NK-92 (cell line): ENCODE measurements around the gene PTPRN2.

Experiments used
- DNase-seq: peaks from one replicate; lab custom pipeline; 2025; ENCODE audit not compliant: unreplicated experiment; lab: John Stamatoyannopoulos, UW

The PTPRN2 gene

GRCh38 chr7:158247758-158248487 is 339.7 kb downstream of the PTPRN2 start:
- no peak for DNase-seq

GRCh38 chr7:158246960-158247673 is 340.5 kb downstream of the PTPRN2 start:
- no peak for DNase-seq

- no peak for DNase-seq
Measured at GRCh38 chr7:158246272-158246959, 341.2 kb downstream of the PTPRN2 start.

- DNase-seq, result no peak
Measured at GRCh38 chr7:158245724-158246041, 341.9 kb downstream of the PTPRN2 start.

- DNase-seq, result no peak
Measured at GRCh38 chr7:158244873-158245723, 342.5 kb downstream of the PTPRN2 start.

- DNase-seq, result no peak
Measured at GRCh38 chr7:158244430-158244829, 343.2 kb downstream of the PTPRN2 start.

GRCh38 chr7:158241919-158242318 is 345.7 kb downstream of the PTPRN2 start:
- DNase-seq, result no peak

GRCh38 chr7:158240801-158241200 is 346.8 kb downstream of the PTPRN2 start:
- DNase-seq, result no peak

- no peak for DNase-seq
Measured at GRCh38 chr7:158239290-158239981, 348.2 kb downstream of the PTPRN2 start.

GRCh38 chr7:158238616-158239289 is 348.9 kb downstream of the PTPRN2 start:
- no peak for DNase-seq

- DNase-seq, result no peak
Measured at GRCh38 chr7:158237672-158238335, 349.8 kb downstream of the PTPRN2 start.

GRCh38 chr7:158236400-158236799 is 351.2 kb downstream of the PTPRN2 start:
- no peak for DNase-seq

GRCh38 chr7:158235862-158236261 is 351.8 kb downstream of the PTPRN2 start:
- no peak for DNase-seq

- DNase-seq, result no peak
Measured at GRCh38 chr7:158229945-158230344, 357.7 kb downstream of the PTPRN2 start.

GRCh38 chr7:158228986-158229385 is 358.6 kb downstream of the PTPRN2 start:
- no peak for DNase-seq

- no peak for DNase-seq
Measured at GRCh38 chr7:158228131-158228530, 359.5 kb downstream of the PTPRN2 start.

- no peak for DNase-seq
Measured at GRCh38 chr7:158227258-158227984, 360.2 kb downstream of the PTPRN2 start.

- no peak for DNase-seq
Measured at GRCh38 chr7:158216198-158216597, 371.4 kb downstream of the PTPRN2 start.

- no peak for DNase-seq
Measured at GRCh38 chr7:158209435-158209834, 378.2 kb downstream of the PTPRN2 start.
